ENCODE measurements around the gene SLC2A13. TPM values are rescaled to one million over a fixed set of nuclear protein-coding genes. Genes with fewer than 3 reads are reported as not detected.

SLC2A13 gene
- total RNA-seq, 1 experiment from 2014 or later: 7.0 TPM

- H3K27ac Mint-ChIP-seq: no peak overlapping the region
- H3K18ac ChIP-seq (ENCODE audit: insufficient read length, low read depth, low read length): no peak overlapping the region
- no peak for DNase-seq
- no peaks in the 10 kb centered on the region for H4K20me1 ChIP-seq (ENCODE audit: control insufficient read depth, insufficient read depth, insufficient read length)
- H3K4me1 ChIP-seq (ENCODE audit: insufficient read depth, low read length): no peaks in the 10 kb centered on the region
- H3K4me2 ChIP-seq (ENCODE audit: insufficient read depth, insufficient read length, low read length): no peak overlapping the region
- no peaks in the 10 kb centered on the region for H3K23me2 ChIP-seq (ENCODE audit: insufficient read length, low read depth, low read length, poor library complexity, severe bottlenecking)
- H3K56ac ChIP-seq (ENCODE audit: insufficient read length, low read depth, low read length): no peak overlapping the region
- no peak overlapping the region for H2BK20ac ChIP-seq (ENCODE audit: low read depth, low read length, poor library complexity, severe bottlenecking)
- WGBS (ENCODE audit: extremely low coverage, insufficient read length, low lambda C conversion rate): no CpG with 5 or more reads among the region's 4 CpGs
- no peak overlapping the region for H3K4ac ChIP-seq (ENCODE audit: low read depth, low read length)
- H3K14ac ChIP-seq (ENCODE audit: insufficient read depth, low read length): no peak overlapping the region
- H4K5ac ChIP-seq (ENCODE audit: insufficient read length, low read depth, low read length): no peak overlapping the region
- H2BK12ac ChIP-seq (ENCODE audit: insufficient read length, low read depth, low read length): no peak overlapping the region
- H3K23ac ChIP-seq (ENCODE audit: insufficient read length, low read depth, low read length): no peak overlapping the region
- H3K9me3 Mint-ChIP-seq: no peaks in the 10 kb centered on the region; a peak in 1 of 5 replicates
- H3K36me3 Mint-ChIP-seq (ENCODE audit: insufficient read depth in 1 of 3, low read depth in 3 of 3): no peaks in the 10 kb centered on the region
- no peak overlapping the region for H4K8ac ChIP-seq (replicated peaks; ENCODE audit: insufficient read length, low read depth, low read length)
- TF ChIP-seq CTCF (conservative IDR thresholded peaks at IDR 0.05): peak; percentile 89
- H4K91ac ChIP-seq (ENCODE audit: insufficient read length, low read depth, low read length): no peak overlapping the region
- no peaks in the 10 kb centered on the region for H3K79me2 ChIP-seq (ENCODE audit: insufficient read depth, low read length)
- H3K4me1 Mint-ChIP-seq: peaks cover 10 to 17% of the 10 kb centered on the region in 2 experiments
- H3K9me3 ChIP-seq (ENCODE audit: control insufficient read depth, low read depth, low read length): no peaks in the 10 kb centered on the region
- no peak overlapping the region for H3K4me3 Mint-ChIP-seq
- H2AFZ ChIP-seq (ENCODE audit: low read length): no peak overlapping the region
- no peak overlapping the region for H2BK120ac ChIP-seq (ENCODE audit: low read depth, low read length, poor library complexity, severe bottlenecking)
- no peak overlapping the region for H3K9ac ChIP-seq (ENCODE audit: extremely low read depth, insufficient read length, low read length)
- no peak overlapping the region for H2AK5ac ChIP-seq (ENCODE audit: insufficient read length, low read length)
- no peak overlapping the region for H3K27ac ChIP-seq (ENCODE audit: insufficient read length, low read depth, low read length)
- H3K27me3 ChIP-seq (ENCODE audit: insufficient read depth, low read length): no peaks in the 10 kb centered on the region
- H2BK5ac ChIP-seq (ENCODE audit: insufficient read length, low read length): no peak overlapping the region
- H2BK15ac ChIP-seq (ENCODE audit: low read depth, low read length): no peak overlapping the region
- no peaks in the 10 kb centered on the region for H3K79me1 ChIP-seq (ENCODE audit: insufficient read depth, low read depth, low read length, poor library complexity, severe bottlenecking)
- no peak overlapping the region for H3T11ph ChIP-seq (ENCODE audit: low read length)
- H3K27me3 Mint-ChIP-seq (ENCODE audit: low read depth): no peaks in the 10 kb centered on the region
Observed at GRCh38 chr12:40152783-40153383, 47.0 kb upstream of the SLC2A13 start.
